Upper lobe of right lung (tissue), 1 donor: ENCODE measurements around the gene SLC9A2. TPM values are rescaled to one million over a fixed set of nuclear protein-coding genes. Genes with fewer than 3 reads are reported as not detected.
A peak's percentile ranks its signal among the peaks of the same experiment; 100 is the strongest.

ENCODE experiments used
- ATAC-seq: fragments of 200-7000 bp; cut with Tn5 transposase; one replicate; pipeline ENCODE4 v1.9.1; 2020; ENCODE audit warnings: mild to moderate bottlenecking, moderate library complexity
- DNase-seq: peaks from one replicate; pipeline ENCODE4 v3.0.0-alpha.2; 2020
- H3K27ac ChIP-seq: fragments of 200-600 bp; one replicate; pipeline ENCODE4 v1.8.0; 2022
- H3K27me3 ChIP-seq: fragments of 200-600 bp; one replicate; pipeline ENCODE4 v1.8.0; 2022; ENCODE audit warnings: mild to moderate bottlenecking
- H3K36me3 ChIP-seq: fragments of 200-600 bp; one replicate; pipeline ENCODE4 v1.8.0; 2022
- H3K4me1 ChIP-seq: fragments of 200-600 bp; one replicate; pipeline ENCODE4 v1.8.0; 2022
- H3K4me3 ChIP-seq: fragments of 200-600 bp; one replicate; pipeline ENCODE4 v1.8.0; 2022; ENCODE audit warnings: mild to moderate bottlenecking
- H3K9me3 ChIP-seq: fragments of 200-600 bp; one replicate; pipeline ENCODE4 v1.8.0; 2022
- intact Hi-C: fragments of 100-400 bp; cut with DNase I; formaldehyde crosslinking; loops from one replicate; pipeline ENCODE4 v1.11.0; 2022
- total RNA-seq: library from RNA; stranded (reverse); fragmentation: NEBNext Ultra II Directional; extraction: Animal tissue kit (Norgen Biotek cat#: 25700); gene quantifications from one replicate; pipeline ENCODE4 v1.2.1, GENCODE V29; 2021
- TF ChIP-seq, protein P1 (sequence below): fragments of 200-600 bp; IDR thresholded peaks from one replicate; pipeline ENCODE4 v1.8.0; 2022; ENCODE audit warnings: antibody characterized with exemption
- donor health status: DM: no; HTN: yes; CAD: no; lungs with severe emphysema.

The SLC9A2 gene
- total RNA-seq, 1 donor from 2014 or later = 0.58 TPM

DNA sequence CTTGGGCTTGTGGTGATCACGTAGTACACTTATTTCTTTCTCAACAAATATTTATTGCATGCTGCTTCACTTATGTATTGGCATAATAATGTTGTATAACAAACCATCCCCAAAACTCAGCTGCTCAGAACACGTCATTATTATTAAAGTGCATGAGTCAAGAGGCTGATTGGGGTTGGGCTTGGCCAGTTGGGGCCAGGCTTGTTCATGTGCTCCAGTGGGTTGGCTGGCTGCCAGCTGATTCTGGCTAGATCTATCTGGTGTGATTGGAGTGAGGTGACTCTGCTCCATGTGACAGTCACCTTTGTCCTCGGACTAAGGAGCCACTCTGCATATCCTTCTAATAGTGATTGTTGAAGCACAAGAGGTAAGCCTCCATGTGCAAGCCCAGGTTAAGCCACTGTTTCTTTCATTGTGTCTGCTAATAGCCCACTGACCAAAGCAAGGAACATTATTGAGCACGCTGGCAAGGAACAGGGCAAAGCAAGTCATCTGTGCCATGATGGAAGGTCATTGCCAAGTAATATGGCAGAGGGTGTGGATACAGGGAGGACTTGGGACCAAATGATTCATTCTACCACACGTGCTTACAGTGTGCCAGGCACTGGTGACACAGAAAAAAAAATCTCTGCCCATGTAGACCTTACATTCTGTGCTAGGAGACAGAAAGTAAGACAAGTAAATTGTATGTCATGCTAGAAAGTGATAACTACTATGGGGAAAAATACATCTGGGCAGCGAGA is 79.2 kb downstream of the SLC9A2 start:
- no peaks in the 10 kb centered on the region for H3K9me3 ChIP-seq
- no peak overlapping the region for H3K27ac ChIP-seq
- intact Hi-C loops = no loop called here
- H3K27me3 ChIP-seq = no peaks in the 10 kb centered on the region
- ATAC-seq = no peak
- no peaks in the 10 kb centered on the region for H3K4me1 ChIP-seq
- TF ChIP-seq, protein P1, sequence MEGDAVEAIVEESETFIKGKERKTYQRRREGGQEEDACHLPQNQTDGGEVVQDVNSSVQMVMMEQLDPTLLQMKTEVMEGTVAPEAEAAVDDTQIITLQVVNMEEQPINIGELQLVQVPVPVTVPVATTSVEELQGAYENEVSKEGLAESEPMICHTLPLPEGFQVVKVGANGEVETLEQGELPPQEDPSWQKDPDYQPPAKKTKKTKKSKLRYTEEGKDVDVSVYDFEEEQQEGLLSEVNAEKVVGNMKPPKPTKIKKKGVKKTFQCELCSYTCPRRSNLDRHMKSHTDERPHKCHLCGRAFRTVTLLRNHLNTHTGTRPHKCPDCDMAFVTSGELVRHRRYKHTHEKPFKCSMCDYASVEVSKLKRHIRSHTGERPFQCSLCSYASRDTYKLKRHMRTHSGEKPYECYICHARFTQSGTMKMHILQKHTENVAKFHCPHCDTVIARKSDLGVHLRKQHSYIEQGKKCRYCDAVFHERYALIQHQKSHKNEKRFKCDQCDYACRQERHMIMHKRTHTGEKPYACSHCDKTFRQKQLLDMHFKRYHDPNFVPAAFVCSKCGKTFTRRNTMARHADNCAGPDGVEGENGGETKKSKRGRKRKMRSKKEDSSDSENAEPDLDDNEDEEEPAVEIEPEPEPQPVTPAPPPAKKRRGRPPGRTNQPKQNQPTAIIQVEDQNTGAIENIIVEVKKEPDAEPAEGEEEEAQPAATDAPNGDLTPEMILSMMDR = no peak
- no peak overlapping the region for H3K4me3 ChIP-seq
- H3K36me3 ChIP-seq = no peaks in the 10 kb centered on the region
- no peak for DNase-seq

DNA sequence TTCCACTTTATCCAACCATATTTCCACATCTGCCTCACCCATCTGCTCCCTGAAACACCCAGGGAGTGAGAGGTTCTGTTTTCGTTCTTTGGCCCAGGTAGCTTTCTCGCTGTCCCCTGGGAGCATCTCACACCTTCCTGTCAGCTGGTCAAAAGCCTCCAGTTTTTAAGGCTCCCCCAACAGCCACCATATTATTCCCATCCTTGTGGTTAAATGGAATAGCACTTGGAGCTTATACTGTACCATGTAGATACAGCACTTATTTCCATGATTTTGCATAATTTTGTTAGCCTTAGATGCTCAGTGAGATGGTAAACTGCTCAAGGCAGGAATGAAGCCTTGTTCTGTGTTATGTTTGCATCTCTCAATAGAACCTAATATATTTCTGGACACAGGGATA is 84.0 kb downstream of the SLC9A2 start:
- DNase-seq (no peak), ATAC-seq (no peak)
- Histone ChIP-seq H3K4me1 (no peaks in the 10 kb centered on the region), H3K36me3 (no peaks in the 10 kb centered on the region), H3K27ac (no peak overlapping the region), H3K4me3 (no peak overlapping the region), H3K9me3 (no peaks in the 10 kb centered on the region), H3K27me3 (peaks cover 7% of the 10 kb centered on the region)
- TF ChIP-seq, protein P1 = no peak
- intact Hi-C loops = no loop called here

DNA sequence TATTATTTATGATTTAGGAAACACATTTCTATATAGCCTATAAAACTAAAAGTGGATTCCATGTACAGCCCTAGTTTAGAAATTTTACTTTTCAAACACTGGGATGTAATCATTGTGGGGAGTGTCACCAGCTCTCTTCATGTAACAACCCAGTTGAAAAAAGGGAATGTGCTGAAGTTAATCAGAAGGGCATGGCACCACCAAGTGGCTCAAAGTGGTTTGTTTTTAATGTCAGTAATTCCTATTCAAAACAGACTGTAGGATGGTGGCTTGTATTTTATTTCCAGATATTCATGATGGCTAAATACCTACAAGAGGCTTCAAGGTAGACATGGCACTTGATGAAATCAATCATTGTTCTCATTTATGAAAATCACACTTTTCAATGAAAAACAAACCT is 84.4 kb downstream of the SLC9A2 start:
- H3K27me3 ChIP-seq = peaks cover 7% of the 10 kb centered on the region
- intact Hi-C loops = no loop called here
- no peaks in the 10 kb centered on the region for H3K36me3 ChIP-seq
- TF ChIP-seq, protein P1 = peak; percentile 10
- H3K9me3 ChIP-seq = no peaks in the 10 kb centered on the region
- DNase-seq (no peak), ATAC-seq (no peak)
- H3K4me3 ChIP-seq = no peak overlapping the region
- H3K4me1 ChIP-seq = no peaks in the 10 kb centered on the region
- H3K27ac ChIP-seq = no peak overlapping the region

DNA sequence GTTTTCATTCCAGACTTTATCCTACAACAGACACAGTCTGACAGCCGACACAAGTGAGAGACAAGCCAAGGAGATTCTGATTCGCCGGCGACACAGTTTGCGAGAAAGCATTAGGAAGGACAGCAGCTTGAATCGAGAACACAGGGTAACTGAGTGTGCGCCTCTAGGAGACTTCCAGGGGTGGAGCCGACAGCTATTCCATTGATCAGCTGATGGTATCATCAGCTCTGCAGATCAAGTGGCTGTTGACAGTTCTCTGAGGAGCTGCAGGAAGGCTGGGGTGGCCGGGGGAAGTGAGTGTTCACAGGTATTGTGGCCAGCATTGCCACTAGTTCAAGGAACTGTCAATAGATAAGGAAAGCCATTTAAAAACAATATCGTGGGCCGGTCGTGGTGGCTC is 85.2 kb downstream of the SLC9A2 start:
- Histone ChIP-seq H3K27ac (no peak overlapping the region), H3K4me3 (no peak overlapping the region), H3K4me1 (no peaks in the 10 kb centered on the region), H3K27me3 (peaks cover 7% of the 10 kb centered on the region), H3K36me3 (no peaks in the 10 kb centered on the region), H3K9me3 (no peaks in the 10 kb centered on the region)
- ATAC-seq (no peak), DNase-seq (no peak)
- TF ChIP-seq, protein P1 = no peak
- intact Hi-C loops = no loop called here

DNA sequence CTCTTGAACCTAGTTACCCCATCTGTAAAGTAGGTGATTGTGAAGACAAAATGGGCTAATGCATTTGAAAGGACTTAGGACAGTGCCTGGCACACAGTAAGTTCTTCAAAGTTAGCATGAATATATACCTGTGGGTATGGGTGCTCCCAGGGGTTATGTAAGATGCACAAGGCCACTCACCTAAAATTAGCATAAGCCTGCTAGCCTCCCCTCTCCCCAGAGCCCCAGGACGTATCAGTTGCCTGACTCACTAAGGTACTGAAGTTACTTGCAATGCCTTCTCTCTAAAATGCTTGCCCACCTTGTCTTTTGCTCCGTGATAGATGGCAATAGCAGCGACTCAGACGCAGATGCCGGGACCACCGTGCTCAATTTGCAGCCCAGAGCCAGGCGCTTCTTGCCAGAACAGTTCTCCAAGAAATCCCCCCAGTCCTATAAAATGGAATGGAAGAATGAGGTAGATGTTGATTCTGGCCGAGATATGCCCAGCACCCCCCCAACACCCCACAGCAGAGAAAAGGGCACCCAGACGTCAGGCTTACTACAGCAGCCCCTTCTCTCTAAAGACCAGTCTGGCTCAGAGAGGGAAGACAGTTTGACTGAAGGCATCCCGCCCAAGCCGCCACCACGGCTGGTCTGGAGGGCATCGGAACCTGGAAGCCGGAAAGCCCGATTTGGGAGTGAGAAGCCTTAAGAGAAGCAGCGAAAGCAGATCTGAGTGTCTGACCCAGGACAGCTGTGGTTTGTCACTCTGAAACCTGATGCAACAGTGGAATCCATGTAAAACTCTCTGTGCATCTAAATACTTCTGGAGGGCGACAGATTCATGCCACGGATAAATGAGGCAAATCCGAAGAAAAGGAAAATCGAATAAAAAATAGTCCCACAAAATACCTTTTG is 88.7 kb downstream of the SLC9A2 start:
- TF ChIP-seq, protein P1 = no peak
- no peaks in the 10 kb centered on the region for H3K9me3 ChIP-seq
- ATAC-seq = no peak
- no peaks in the 10 kb centered on the region for H3K36me3 ChIP-seq
- H3K27ac ChIP-seq = no peak overlapping the region
- intact Hi-C loops = no loop called here
- peaks cover 7% of the 10 kb centered on the region for H3K27me3 ChIP-seq
- no peak for DNase-seq
- no peak overlapping the region for H3K4me3 ChIP-seq
- H3K4me1 ChIP-seq = no peaks in the 10 kb centered on the region
